K562 (cell line): ENCODE measurements around the gene PPARG. TPM values are rescaled to one million over a fixed set of nuclear protein-coding genes. Genes with fewer than 3 reads are reported as not detected.
A peak's percentile ranks its signal among the peaks of the same experiment; 100 is the strongest.

ENCODE experiments used
- ADNP ChIP-seq: fragments of 200-800 bp; sonication (Bioruptor generic); IDR thresholded peaks from 2 replicates; pipeline ENCODE4 v1.6.1; 2016; ENCODE audit warnings: missing genetic modification characterization, missing compliant biosample characterization
- ARID1B ChIP-seq: fragments of 450-650 bp; IDR thresholded peaks from 2 replicates; pipeline ENCODE4 v1.6.1; 2016; ENCODE audit warnings: antibody characterized with exemption, mild to moderate bottlenecking, inconsistent platforms
- ARID3B ChIP-seq: fragments of 250-450 bp; sonication (Bioruptor Pico); IDR thresholded peaks from 2 replicates; pipeline ENCODE4 v1.4.0; 2020; ENCODE audit warnings: borderline replicate concordance
- CCAR2 ChIP-seq: fragments of 200-400 bp; formaldehyde crosslinking; IDR thresholded peaks from 2 replicates; pipeline ENCODE4 v1.6.1; 2017; ENCODE audit warnings: mild to moderate bottlenecking, low read depth, low read length
- CTBP1 ChIP-seq: fragments of 450-650 bp; IDR thresholded peaks from 2 replicates; pipeline ENCODE4 v1.6.1; 2016; ENCODE audit warnings: borderline replicate concordance
- ELF4 ChIP-seq: fragments of 450-650 bp; formaldehyde crosslinking; IDR thresholded peaks from 2 replicates; pipeline ENCODE4 v1.4.0; 2022; ENCODE audit warnings: missing genetic modification characterization
- FOXJ2 ChIP-seq: fragments of 200-800 bp; sonication (Bioruptor generic); IDR thresholded peaks from 2 replicates; pipeline ENCODE4 v1.6.1; 2016; ENCODE audit warnings: missing genetic modification characterization, missing compliant biosample characterization
- HDAC6 ChIP-seq: IDR thresholded peaks from 2 replicates; pipeline ENCODE4 v1.6.1; 2012; ENCODE audit warnings: low read depth, mild to moderate bottlenecking, control low read depth, inconsistent platforms, low read length, moderate library complexity
- KDM4B ChIP-seq, 2 experiments: fragments of 450-650 bp in 1 of 2; sonication (generic) in 1 of 2; IDR thresholded peaks; 2 replicates each; pipeline ENCODE4 v1.6.1; 2016 to 2017; ENCODE audit warnings: borderline replicate concordance in 2 of 2, antibody characterized with exemption in 1 of 2, low read depth in 1 of 2, mild to moderate bottlenecking in 1 of 2
- LCOR ChIP-seq: sonication (generic); formaldehyde crosslinking; IDR thresholded peaks from 2 replicates; pipeline ENCODE4 v1.8.0; 2022; ENCODE audit warnings: mild to moderate bottlenecking, missing genetic modification reagents
- NONO ChIP-seq, 2 experiments: fragments of 200-400 bp in 1 of 2; fragments of 450-650 bp in 1 of 2; formaldehyde crosslinking in 1 of 2; IDR thresholded peaks; 2 replicates each; pipeline ENCODE4 v1.6.1; 2017; ENCODE audit warnings: low read depth in 2 of 2, mild to moderate bottlenecking in 2 of 2, moderate library complexity in 2 of 2, low read length in 1 of 2
- PHB ChIP-seq: fragments of 250-450 bp; sonication (Bioruptor Pico); IDR thresholded peaks from 2 replicates; pipeline ENCODE4 v1.5.0; 2021
- SMAD4 ChIP-seq: fragments of 250-450 bp; sonication (Bioruptor Pico); conservative IDR thresholded peaks from 2 replicates; pipeline ENCODE4 v1.8.0; 2021; ENCODE audit warnings: inconsistent platforms, mild to moderate bottlenecking, moderate library complexity
- ZNF24 ChIP-seq: fragments of 450-650 bp; IDR thresholded peaks from 2 replicates; pipeline ENCODE4 v1.6.1; 2016
- ZNF282 ChIP-seq: sonication (generic); formaldehyde crosslinking; IDR thresholded peaks from 2 replicates; pipeline ENCODE4 v1.8.1; 2023; ENCODE audit warnings: missing genetic modification reagents
- ZNF3 ChIP-seq: fragments of 250-450 bp; sonication (Bioruptor Pico); IDR thresholded peaks from 2 replicates; pipeline ENCODE4 v1.5.0; 2021; ENCODE audit warnings: mild to moderate bottlenecking, moderate library complexity
- ZNF76 ChIP-seq: fragments of 250-450 bp; sonication (Bioruptor Pico); IDR thresholded peaks from 2 replicates; pipeline ENCODE4 v1.4.0; 2020; ENCODE audit warnings: mild to moderate bottlenecking, moderate library complexity, borderline replicate concordance
- ZNF764 ChIP-seq: fragments of 250-450 bp; sonication (Bioruptor Pico); IDR thresholded peaks from 2 replicates; pipeline ENCODE4 v1.4.0; 2020; ENCODE audit warnings: low read depth, mild to moderate bottlenecking, moderate library complexity
- ZNF766 ChIP-seq: fragments of 200-800 bp; sonication (Bioruptor generic); conservative IDR thresholded peaks from 2 replicates; pipeline ENCODE4 v1.6.1; 2016; ENCODE audit warnings: missing genetic modification characterization, missing compliant biosample characterization
- ZNF780A ChIP-seq: fragments of 250-450 bp; sonication (Bioruptor Pico); IDR thresholded peaks from 2 replicates; pipeline ENCODE4 v1.5.0; 2021; ENCODE audit warnings: mild to moderate bottlenecking
- polyA plus RNA-seq, 8 experiments: library from polyadenylated mRNA; depleted of rRNA in 4 of 8; stranded (reverse) in 5 of 8; unstranded in 3 of 8; fragments of >200 nt; fragmentation: Nextera tagmentation in 2 of 8; fragmentation: Illumina TruSeq in 1 of 8; extraction: Ambion mirVana in 2 of 8; extraction: Trizol in 1 of 8; gene quantifications; 2 replicates each; pipeline versions ENCODE4 v1.2.1 to v1.2.3, GENCODE V29; 2011 to 2014; ENCODE audit warnings: inconsistent platforms in 1 of 8, missing spikeins in 1 of 8
- total RNA-seq, 7 experiments: library from RNA; depleted of rRNA in 6 of 7; stranded (reverse); fragments of >200 nt in 6 of 7; fragmentation: Illumina TruSeq in 2 of 7; extraction: Trizol in 2 of 7; gene quantifications; 2 replicates each; pipeline versions ENCODE4 v1.2.1 to v1.2.3, GENCODE V29; 2011 to 2021; ENCODE audit warnings: low replicate concordance in 1 of 7

The PPARG gene
- total and polyA plus RNA-seq, 9 of the 15 experiments (the other 6 are each of a cell fraction or from before 2014, with no cell fraction given) = not detected

DNA sequence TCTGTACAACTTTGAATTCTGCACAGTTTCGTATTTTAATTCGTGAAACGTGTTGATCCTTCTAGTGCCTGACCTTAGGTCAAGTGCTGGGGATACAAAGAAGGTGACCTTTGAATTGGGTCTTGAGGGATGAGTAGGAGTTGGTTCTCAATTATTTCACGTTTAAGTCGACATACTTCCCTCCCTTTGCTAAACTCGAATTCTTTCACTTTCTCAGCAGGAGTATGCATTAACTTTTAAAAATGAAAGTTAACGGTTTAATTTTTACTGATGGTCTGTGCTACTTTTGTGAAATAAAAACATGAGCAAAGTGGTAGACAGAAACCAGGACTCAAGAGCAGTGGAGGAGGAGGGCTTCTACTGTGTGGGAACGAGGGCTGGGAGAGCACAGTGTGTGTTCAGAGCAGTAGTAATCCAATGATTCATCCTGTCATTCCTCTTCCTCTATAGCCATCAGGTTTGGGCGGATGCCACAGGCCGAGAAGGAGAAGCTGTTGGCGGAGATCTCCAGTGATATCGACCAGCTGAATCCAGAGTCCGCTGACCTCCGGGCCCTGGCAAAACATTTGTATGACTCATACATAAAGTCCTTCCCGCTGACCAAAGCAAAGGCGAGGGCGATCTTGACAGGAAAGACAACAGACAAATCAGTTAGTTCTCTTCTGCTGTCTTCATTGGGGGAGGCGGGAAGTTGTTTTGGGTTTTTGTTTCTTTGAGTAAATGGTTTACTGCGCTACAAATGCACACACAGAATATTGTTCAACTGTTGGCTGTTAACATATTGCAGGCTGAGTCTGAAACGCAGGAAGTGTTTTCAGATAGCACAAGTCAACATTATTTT lies 116.8 kb downstream of the PPARG start (continued):
- no peak for TF ChIP-seq ZNF764 (CRISPR knock-in tag)
- peak; percentile 61; the same call in 1 of the 2 replicates for TF ChIP-seq ZNF766 (CRISPR knock-in tag)
- TF ChIP-seq ZNF3 (CRISPR knock-in tag) = no peak
- TF ChIP-seq ELF4 (CRISPR knock-in tag) = peak; percentile 15; the same call in 1 of the 2 replicates
- peak; percentile 91 for TF ChIP-seq SMAD4 (CRISPR knock-in tag)
- TF ChIP-seq HDAC6 = no peak
- no peak for TF ChIP-seq NONO (IDR thresholded peaks at IDR 0.05; ENCODE audit: low read depth in 2 of 2, low read length in 1 of 2)
- peak in 1 of 2 experiments; percentile 52; a peak in 1 of 4 replicates for TF ChIP-seq KDM4B (IDR thresholded peaks at IDR 0.05; ENCODE audit: borderline replicate concordance in 2 of 2, low read depth in 1 of 2)
- TF ChIP-seq ADNP (tag) = no peak
- no peak for TF ChIP-seq CCAR2
- TF ChIP-seq FOXJ2 (tag) = 0 out of 2 replicates have a peak, but pooled peaks have one; percentile 15
- no peak for TF ChIP-seq ZNF76 (CRISPR knock-in tag)
- TF ChIP-seq PHB (CRISPR knock-in tag) = no peak
- TF ChIP-seq ZNF780A (CRISPR knock-in tag) = no peak
- TF ChIP-seq ARID3B (CRISPR knock-in tag) = no peak
- peak; percentile 95 for TF ChIP-seq CTBP1
- TF ChIP-seq ARID1B = peak; percentile 84
- TF ChIP-seq ZNF24 = no peak; the same call in 1 of the 2 replicates
- no peak for TF ChIP-seq ZNF282 (CRISPR knock-in tag)
- peak; percentile 74; the same call in 1 of the 2 replicates for TF ChIP-seq LCOR
